ENCODE results near the gene FIS1.

DNA sequence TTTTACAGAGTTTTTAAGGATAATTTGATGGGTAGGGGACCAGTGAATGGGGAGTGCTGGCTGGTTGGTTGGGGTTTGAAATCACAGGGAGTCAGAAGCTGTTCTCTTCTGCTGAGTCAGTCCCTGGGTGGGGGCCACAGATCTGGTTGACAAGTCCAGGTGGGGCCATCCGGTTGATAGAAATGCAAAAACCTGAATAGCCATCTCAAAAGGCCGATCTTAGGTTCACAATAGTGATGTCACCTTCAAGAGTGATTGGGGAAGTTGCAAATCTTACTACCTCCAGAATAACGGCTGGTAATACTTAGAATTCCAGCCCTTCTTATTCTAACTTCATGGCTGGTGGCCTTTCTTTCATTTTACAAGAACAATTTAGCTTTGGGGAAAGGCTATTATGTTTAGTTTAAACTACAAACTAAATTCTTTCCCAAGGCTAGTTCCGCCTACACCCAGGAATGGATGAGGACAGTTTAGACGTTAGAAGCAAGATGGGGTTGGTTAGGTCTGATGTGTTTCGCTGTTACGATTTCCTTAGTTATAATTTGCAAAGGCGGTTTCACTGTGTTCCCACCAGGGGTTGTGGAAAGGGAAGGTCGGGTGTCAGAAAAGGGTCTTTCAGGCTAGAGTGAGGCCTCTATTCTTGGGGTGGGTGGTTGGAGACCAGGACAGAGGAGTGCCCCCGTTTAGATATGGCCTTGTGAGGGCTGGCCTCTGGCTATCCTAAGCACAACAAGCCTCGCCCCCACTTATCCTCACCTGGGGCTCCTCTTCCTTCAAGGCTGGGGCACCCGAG lies 49.4 kb upstream of the FIS1 start:
- TF ChIP-seq, protein P1, sequence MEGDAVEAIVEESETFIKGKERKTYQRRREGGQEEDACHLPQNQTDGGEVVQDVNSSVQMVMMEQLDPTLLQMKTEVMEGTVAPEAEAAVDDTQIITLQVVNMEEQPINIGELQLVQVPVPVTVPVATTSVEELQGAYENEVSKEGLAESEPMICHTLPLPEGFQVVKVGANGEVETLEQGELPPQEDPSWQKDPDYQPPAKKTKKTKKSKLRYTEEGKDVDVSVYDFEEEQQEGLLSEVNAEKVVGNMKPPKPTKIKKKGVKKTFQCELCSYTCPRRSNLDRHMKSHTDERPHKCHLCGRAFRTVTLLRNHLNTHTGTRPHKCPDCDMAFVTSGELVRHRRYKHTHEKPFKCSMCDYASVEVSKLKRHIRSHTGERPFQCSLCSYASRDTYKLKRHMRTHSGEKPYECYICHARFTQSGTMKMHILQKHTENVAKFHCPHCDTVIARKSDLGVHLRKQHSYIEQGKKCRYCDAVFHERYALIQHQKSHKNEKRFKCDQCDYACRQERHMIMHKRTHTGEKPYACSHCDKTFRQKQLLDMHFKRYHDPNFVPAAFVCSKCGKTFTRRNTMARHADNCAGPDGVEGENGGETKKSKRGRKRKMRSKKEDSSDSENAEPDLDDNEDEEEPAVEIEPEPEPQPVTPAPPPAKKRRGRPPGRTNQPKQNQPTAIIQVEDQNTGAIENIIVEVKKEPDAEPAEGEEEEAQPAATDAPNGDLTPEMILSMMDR (IDR thresholded peaks at IDR 0.05; ENCODE audit: poor library complexity, severe bottlenecking) = no peak
- TF ChIP-seq POLR2AphosphoS5 (IDR thresholded peaks at IDR 0.05) = no peak
